Measurements from ENCODE around the gene JMY. TPM values are rescaled to one million over a fixed set of nuclear protein-coding genes. Genes with fewer than 3 reads are reported as not detected.
A peak's percentile ranks its signal among the peaks of the same experiment; 100 is the strongest.

JMY gene
- total and polyA plus RNA-seq, 2 of the 8 experiments (the other 6 are each of a cell fraction or from before 2014, with no cell fraction given) = 2.8 to 13.9 TPM

GRCh38 chr5:79235634-79236361 is at the start of gene JMY (continued):
- TF ChIP-seq KDM4A (IDR thresholded peaks at IDR 0.05; ENCODE audit: low read depth, low read length, severe bottlenecking) (no peak), CBX5 (IDR thresholded peaks at IDR 0.05; ENCODE audit: low read depth, low read length) (no peak), RNF2 (IDR thresholded peaks at IDR 0.05; ENCODE audit: borderline replicate concordance, low read depth, low read length, missing control alignments, poor library complexity, severe bottlenecking) (no peak), EZH2 (IDR thresholded peaks at IDR 0.05; ENCODE audit: low read depth, low read length, severe bottlenecking) (no peak), MAFK (IDR thresholded peaks at IDR 0.05; ENCODE audit: low read depth, low read length) (no peak), CTBP2 (IDR thresholded peaks at IDR 0.05; ENCODE audit: borderline replicate concordance, insufficient read depth, insufficient read length, low read length) (peak; percentile 34), POU5F1 (IDR thresholded peaks at IDR 0.05; ENCODE audit: low read depth, low read length) (no peak), BRCA1 (IDR thresholded peaks at IDR 0.05; ENCODE audit: low read depth, low read length) (no peak), BCL11A (IDR thresholded peaks at IDR 0.05; ENCODE audit: low read depth in 2 of 2, low read length in 2 of 2) (no peak), BACH1 (IDR thresholded peaks at IDR 0.05; ENCODE audit: low read length) (0 out of 2 replicates have a peak, but pooled peaks have one; percentile 14), TCF12 (IDR thresholded peaks at IDR 0.05; ENCODE audit: low read depth, low read length) (0 out of 2 replicates have a peak, but pooled peaks have one; percentile 11), POLR2A (IDR thresholded peaks at IDR 0.05; ENCODE audit: control extremely low read depth in 1 of 2, low read depth in 2 of 2, low read length in 2 of 2) (peak; percentile 61 to 83), SUZ12 (IDR thresholded peaks at IDR 0.05; ENCODE audit: low read length) (no peak), YY1 (IDR thresholded peaks at IDR 0.05; ENCODE audit: low read depth, low read length) (peak; percentile 26; the same call in 1 of the 2 replicates), HDAC6 (IDR thresholded peaks at IDR 0.05; ENCODE audit: low read depth, low read length) (no peak), JUND (IDR thresholded peaks at IDR 0.05; ENCODE audit: low read length) (no peak), HDAC2 (IDR thresholded peaks at IDR 0.05; ENCODE audit: borderline replicate concordance in 1 of 2, low read depth in 2 of 2, low read length in 2 of 2) (0 out of 4 replicates have a peak, but pooled peaks have one; percentile 4 to 16), CREB1 (IDR thresholded peaks at IDR 0.05) (peak; percentile 92), TAF7 (optimal IDR thresholded peaks at IDR 0.05; ENCODE audit: borderline replicate concordance, low read depth, low read length) (peak; percentile 15), FOSL1 (IDR thresholded peaks at IDR 0.05; ENCODE audit: insufficient read depth, low read depth, low read length) (no peak)
- TF ChIP-seq, protein P1, sequence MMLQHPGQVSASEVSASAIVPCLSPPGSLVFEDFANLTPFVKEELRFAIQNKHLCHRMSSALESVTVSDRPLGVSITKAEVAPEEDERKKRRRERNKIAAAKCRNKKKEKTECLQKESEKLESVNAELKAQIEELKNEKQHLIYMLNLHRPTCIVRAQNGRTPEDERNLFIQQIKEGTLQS (IDR thresholded peaks at IDR 0.05; ENCODE audit: insufficient read depth, low read depth, low read length) = 0 out of 2 replicates have a peak, but pooled peaks have one; percentile 34
